SKM-1 (cell line): Measurements from ENCODE around the gene C17orf100.

Experiments used
- DNase-seq: peaks from one replicate; lab custom pipeline; 2025; ENCODE audit not compliant: unreplicated experiment; lab: John Stamatoyannopoulos, UW

C17orf100 gene

GRCh38 chr17:6668219-6668618 is 16.7 kb downstream of the C17orf100 start:
- DNase-seq, result no peak

- no peak for DNase-seq
Measured at GRCh38 chr17:6668727-6669425, 17.3 kb downstream of the C17orf100 start.

- no peak for DNase-seq
Measured at GRCh38 chr17:6669479-6670212, 18.1 kb downstream of the C17orf100 start.

GRCh38 chr17:6670571-6670970 is 19.0 kb downstream of the C17orf100 start:
- DNase-seq, result no peak

GRCh38 chr17:6670999-6671398 is 19.4 kb downstream of the C17orf100 start:
- no peak for DNase-seq

GRCh38 chr17:6671431-6671830 is 19.9 kb downstream of the C17orf100 start:
- no peak for DNase-seq

GRCh38 chr17:6674586-6674985 is 23.0 kb downstream of the C17orf100 start:
- no peak for DNase-seq

- no peak for DNase-seq
Measured at GRCh38 chr17:6675201-6675825, 23.8 kb downstream of the C17orf100 start.

GRCh38 chr17:6676802-6677157 is 25.2 kb downstream of the C17orf100 start:
- no peak for DNase-seq

- no peak for DNase-seq
Measured at GRCh38 chr17:6677158-6677831, 25.7 kb downstream of the C17orf100 start.

GRCh38 chr17:6677946-6678345 is 26.4 kb downstream of the C17orf100 start:
- DNase-seq, result no peak

- no peak for DNase-seq
Measured at GRCh38 chr17:6679241-6679640, 27.7 kb downstream of the C17orf100 start.

GRCh38 chr17:6681176-6681575 is 29.6 kb downstream of the C17orf100 start:
- DNase-seq, result no peak

- DNase-seq, result no peak
Measured at GRCh38 chr17:6681671-6682070, 30.1 kb downstream of the C17orf100 start.

- DNase-seq, result no peak
Measured at GRCh38 chr17:6682339-6682738, 30.8 kb downstream of the C17orf100 start.

GRCh38 chr17:6683081-6683684 is 31.6 kb downstream of the C17orf100 start:
- no peak for DNase-seq

GRCh38 chr17:6683730-6684459 is 32.3 kb downstream of the C17orf100 start:
- DNase-seq, result no peak

- DNase-seq, result no peak
Measured at GRCh38 chr17:6684460-6684783, 32.9 kb downstream of the C17orf100 start.

GRCh38 chr17:6684881-6685767 is 33.6 kb downstream of the C17orf100 start:
- DNase-seq, result no peak

GRCh38 chr17:6686026-6686425 is 34.5 kb downstream of the C17orf100 start:
- DNase-seq, result no peak
